AG04450 (cell line): ENCODE results near the gene NMNAT3. TPM values are rescaled to one million over a fixed set of nuclear protein-coding genes. Genes with fewer than 3 reads are reported as not detected.

Experiments
- CTCF ChIA-PET: fragments of 300-600, 350-600 bp; formaldehyde crosslinking; extraction: SDS; loops from one replicate; lab custom pipeline; 2022; ENCODE audit warnings: antibody characterized with exemption, inconsistent platforms; lab: Charles Lee
- POLR2A ChIA-PET: fragments of 350-600 bp; formaldehyde crosslinking; extraction: SDS; loops from one replicate; lab custom pipeline; 2021; ENCODE audit warnings: antibody characterized with exemption, inconsistent platforms; lab: Yijun Ruan, JAX
- DNase-seq: peaks from one replicate; pipeline ENCODE4 v3.0.0-alpha.2; 2011; ENCODE audit warnings: low read depth, low spot score
- H3K27ac ChIP-seq: one replicate; pipeline ENCODE4 v1.5.1; 2012; ENCODE audit warnings: low read depth, low read length, control low read depth
- H3K27me3 ChIP-seq: one replicate; pipeline ENCODE4 v1.6.0; 2012; ENCODE audit warnings: low read length; ENCODE audit not compliant: control insufficient read depth, insufficient read depth
- H3K4me3 ChIP-seq: 2 replicates; pipeline ENCODE4 v1.5.1; 2011; ENCODE audit warnings: mild to moderate bottlenecking, low read depth, low read length, control low read depth
- H3K9me3 ChIP-seq: 2 replicates; pipeline ENCODE4 v1.5.1; 2012; ENCODE audit warnings: low read length; ENCODE audit not compliant: control insufficient read depth, insufficient read depth
- polyA plus RNA-seq: library from polyadenylated mRNA; depleted of rRNA; stranded (reverse); fragments of >200 nt; gene quantifications from 2 replicates; pipeline ENCODE4 v1.2.3, GENCODE V29; 2011
- TF ChIP-seq, protein P1 (sequence below): IDR thresholded peaks from 2 replicates; pipeline ENCODE4 v1.5.1; 2011; ENCODE audit warnings: low read depth, low read length, control low read depth, inconsistent platforms

The NMNAT3 gene
- polyA plus RNA-seq, 1 experiment: 0.22 TPM

DNA sequence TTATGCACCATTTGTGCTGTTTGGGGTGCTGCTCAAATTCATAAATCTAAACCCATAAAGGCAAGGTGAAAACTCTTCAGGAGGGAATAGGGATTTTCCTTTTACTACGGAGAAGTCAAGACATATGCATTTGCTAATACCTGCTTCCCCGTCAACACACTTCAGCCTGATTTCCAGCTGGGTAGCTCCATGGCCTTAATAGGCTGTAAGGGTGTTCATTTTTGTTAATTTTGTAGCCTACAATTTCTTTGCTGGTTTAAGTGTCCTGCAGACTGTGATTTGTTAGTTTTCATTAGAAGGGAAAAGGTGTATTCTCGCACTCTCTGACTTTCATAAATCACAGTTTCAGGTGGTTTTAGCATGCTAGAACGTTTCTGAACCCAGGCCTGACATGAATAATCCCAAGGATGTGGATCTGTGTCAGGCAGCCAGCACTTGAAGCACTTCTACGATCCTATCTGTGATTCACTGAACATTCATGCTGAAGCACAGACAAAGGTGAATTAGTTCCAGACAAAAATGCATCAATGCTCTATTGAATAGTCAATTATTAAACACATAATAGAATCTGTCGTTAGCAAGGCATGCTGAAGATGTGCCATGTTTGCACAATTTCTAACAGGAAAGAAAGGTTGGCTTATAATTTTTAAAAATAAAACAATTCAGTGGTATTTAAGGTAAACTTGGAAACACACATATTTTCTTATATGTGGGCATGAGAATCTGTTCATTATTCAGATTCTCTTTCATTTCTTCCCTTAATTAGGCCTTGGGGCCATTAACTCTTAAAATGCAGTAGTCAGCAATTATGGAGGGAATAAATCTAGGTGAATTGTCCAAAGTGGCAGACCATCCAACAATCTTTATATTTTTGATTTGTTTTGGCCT, 17.9 kb upstream of the NMNAT3 start:
- CTCF ChIA-PET: no interaction called here
- Histone ChIP-seq H3K4me3 (no peak overlapping the region), H3K9me3 (no peaks in the 10 kb centered on the region), H3K27ac (no peak overlapping the region), H3K27me3 (no peaks in the 10 kb centered on the region)
- DNase-seq: no peak
- TF ChIP-seq, protein P1, sequence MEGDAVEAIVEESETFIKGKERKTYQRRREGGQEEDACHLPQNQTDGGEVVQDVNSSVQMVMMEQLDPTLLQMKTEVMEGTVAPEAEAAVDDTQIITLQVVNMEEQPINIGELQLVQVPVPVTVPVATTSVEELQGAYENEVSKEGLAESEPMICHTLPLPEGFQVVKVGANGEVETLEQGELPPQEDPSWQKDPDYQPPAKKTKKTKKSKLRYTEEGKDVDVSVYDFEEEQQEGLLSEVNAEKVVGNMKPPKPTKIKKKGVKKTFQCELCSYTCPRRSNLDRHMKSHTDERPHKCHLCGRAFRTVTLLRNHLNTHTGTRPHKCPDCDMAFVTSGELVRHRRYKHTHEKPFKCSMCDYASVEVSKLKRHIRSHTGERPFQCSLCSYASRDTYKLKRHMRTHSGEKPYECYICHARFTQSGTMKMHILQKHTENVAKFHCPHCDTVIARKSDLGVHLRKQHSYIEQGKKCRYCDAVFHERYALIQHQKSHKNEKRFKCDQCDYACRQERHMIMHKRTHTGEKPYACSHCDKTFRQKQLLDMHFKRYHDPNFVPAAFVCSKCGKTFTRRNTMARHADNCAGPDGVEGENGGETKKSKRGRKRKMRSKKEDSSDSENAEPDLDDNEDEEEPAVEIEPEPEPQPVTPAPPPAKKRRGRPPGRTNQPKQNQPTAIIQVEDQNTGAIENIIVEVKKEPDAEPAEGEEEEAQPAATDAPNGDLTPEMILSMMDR: no peak
- POLR2A ChIA-PET: no interaction called here

DNA sequence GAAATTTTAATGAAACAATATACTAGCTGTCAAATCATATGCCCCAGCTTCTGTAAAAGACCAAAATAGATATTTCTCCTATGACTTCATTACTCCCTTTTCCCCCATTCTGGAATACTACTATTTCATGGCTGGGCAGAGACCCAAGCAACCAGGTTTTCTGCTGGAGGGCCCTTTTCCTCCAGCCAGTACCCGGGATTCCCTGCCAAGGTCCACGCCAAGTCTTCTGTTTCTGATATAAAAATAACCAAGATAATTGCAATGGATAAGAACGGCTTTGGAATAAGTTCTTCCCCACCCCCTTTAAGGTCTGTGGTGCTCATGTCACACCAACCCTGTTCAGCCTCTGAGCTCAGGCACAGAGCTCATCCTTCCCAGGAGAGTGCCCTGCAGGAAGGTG, 17.2 kb upstream of the NMNAT3 start:
- Histone ChIP-seq H3K27ac (no peak overlapping the region), H3K27me3 (no peaks in the 10 kb centered on the region), H3K9me3 (no peaks in the 10 kb centered on the region), H3K4me3 (no peak overlapping the region)
- POLR2A ChIA-PET: no interaction called here
- DNase-seq: no peak
- TF ChIP-seq, protein P1: no peak
- CTCF ChIA-PET: no interaction called here

DNA sequence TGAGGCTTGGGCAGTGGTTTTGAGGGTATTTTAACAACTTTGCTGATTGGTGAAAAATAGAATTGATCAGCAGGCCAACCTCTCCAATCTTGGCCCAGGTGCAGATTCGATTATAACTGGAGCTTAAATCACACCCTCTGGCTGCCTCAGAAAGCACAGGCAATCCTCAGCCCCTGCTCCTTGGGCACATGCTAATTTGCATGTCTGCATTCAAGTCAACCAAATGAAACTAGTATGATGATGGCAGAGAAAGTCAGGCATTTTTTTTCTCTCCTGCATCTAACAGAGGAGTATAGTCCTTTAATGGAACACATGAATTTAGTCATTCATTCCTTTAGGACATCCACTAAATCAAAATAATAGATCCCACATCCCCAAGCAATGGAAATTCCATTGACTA, 16.8 kb upstream of the NMNAT3 start:
- CTCF ChIA-PET: no interaction called here
- H3K27ac ChIP-seq: no peak overlapping the region
- POLR2A ChIA-PET: no interaction called here
- no peak for DNase-seq
- no peak overlapping the region for H3K4me3 ChIP-seq
- no peaks in the 10 kb centered on the region for H3K27me3 ChIP-seq
- H3K9me3 ChIP-seq: no peaks in the 10 kb centered on the region
- TF ChIP-seq, protein P1: no peak

DNA sequence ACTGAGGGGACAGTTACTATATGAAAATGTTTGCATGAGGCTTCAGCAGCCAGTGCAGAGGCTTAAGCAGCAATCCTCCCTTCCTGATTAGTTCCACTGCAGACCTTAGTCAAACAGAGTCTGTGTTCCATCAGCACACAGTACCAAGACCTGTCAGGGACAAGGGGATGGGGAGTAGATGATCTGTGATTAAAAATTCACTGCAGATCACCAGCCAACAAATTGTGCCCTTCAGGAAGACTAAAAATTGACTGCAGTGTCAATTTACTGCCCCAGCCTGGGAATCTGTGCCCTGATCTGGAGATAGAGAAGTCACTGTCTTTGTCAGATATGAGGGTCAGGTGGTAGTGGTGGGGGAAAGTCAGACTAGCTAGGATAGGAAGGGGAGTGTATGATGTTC, 13.8 kb upstream of the NMNAT3 start:
- Histone ChIP-seq H3K4me3 (no peak overlapping the region), H3K27ac (no peak overlapping the region), H3K9me3 (no peaks in the 10 kb centered on the region), H3K27me3 (no peaks in the 10 kb centered on the region)
- DNase-seq: no peak
- ChIA-PET POLR2A (no interaction called here), CTCF (no interaction called here)
- TF ChIP-seq, protein P1: no peak

DNA sequence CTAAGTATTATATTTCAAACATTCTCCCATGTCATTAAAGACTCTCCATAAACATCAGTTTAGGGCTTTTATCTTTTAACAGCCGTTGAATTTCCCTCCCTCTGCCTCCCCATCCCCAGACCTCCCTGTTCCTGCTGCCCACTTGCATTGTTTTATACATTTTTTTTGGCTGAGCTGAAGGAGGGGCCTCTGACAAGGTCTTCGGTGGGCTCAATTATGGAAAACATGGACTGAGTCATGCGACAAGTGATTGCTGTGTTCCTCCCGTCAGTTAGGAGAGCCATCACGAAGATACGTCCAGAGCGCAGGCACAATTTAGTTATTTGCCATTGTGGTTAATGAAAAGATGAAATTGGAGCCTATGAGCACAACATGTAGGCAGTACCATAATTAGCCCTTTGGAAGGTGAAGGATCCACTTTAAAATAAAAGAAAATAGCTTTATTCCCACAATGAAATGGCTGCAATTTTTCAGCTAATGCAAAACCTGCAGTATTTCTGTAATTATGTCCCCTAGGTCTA, 12.0 kb upstream of the NMNAT3 start:
- H3K27ac ChIP-seq: no peak overlapping the region
- POLR2A ChIA-PET: no interaction called here
- CTCF ChIA-PET: no interaction called here
- no peaks in the 10 kb centered on the region for H3K9me3 ChIP-seq
- no peak overlapping the region for H3K4me3 ChIP-seq
- TF ChIP-seq, protein P1: no peak
- H3K27me3 ChIP-seq: no peaks in the 10 kb centered on the region
- DNase-seq: no peak
